Suppressor macrophage (primary cell): Measurements from ENCODE around the gene TSPAN5.

ENCODE experiments used
- DNase-seq, 4 experiments: peaks; one replicate each; pipeline ENCODE4 v3.0.0-alpha.2; 2020 to 2022

Gene TSPAN5

DNA sequence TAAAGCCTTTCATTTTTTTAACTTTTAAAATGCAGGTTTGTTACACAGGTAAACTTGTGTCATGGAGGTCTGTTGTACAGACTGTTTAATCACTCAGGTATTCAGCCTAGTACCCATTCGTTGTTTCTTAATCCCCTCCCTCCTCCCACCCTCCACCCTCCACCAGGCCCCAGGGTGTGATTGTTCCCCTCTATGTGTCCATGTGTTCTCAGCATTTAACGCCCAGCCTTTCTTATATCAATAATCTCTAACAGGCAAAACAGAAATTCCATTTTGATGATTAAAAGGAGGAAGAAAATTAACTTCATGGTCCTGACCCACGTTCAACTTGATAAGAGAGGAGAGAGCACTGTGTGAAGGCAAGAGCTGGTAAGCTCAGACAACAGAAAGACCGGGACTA lies 75.1 kb downstream of the TSPAN5 start:
- DNase-seq = no peak

DNA sequence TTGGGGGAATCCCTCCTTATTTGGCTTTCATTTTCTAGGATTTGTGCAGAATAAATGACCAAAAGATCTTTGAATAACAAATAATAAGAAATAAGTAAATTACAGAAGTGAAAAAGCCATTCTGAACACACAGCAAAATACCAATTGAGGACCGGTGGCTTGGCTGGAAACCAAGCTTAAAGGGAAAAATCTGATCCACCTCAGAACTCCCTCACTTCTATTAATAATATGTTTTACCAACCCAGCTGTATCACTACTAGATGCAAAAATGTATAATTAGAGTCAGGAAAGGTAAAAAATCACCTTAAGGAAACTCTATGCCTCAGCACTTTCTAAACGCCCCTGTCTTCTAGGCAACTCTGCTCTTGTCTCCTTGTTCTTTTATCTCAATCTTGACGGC lies 77.3 kb downstream of the TSPAN5 start:
- no peak for DNase-seq

DNA sequence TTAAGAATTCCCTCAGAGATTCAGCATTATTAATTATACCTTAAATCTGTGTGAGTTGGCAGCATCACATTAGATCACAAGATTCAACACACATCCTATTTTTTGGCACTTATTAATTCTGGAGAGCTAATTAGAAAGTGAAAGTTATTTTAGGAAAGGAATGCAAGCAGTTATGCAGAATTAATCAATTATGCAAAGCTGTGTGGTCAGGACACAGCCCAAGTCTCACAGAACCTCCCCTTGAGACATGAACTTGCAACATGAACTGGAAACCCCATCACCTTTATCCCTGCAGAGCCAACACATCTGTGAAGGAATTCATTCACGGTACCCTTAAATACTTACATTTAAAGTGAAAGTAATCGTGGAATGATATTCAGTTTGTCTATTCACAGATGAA lies 80.5 kb downstream of the TSPAN5 start:
- no peak for DNase-seq

DNA sequence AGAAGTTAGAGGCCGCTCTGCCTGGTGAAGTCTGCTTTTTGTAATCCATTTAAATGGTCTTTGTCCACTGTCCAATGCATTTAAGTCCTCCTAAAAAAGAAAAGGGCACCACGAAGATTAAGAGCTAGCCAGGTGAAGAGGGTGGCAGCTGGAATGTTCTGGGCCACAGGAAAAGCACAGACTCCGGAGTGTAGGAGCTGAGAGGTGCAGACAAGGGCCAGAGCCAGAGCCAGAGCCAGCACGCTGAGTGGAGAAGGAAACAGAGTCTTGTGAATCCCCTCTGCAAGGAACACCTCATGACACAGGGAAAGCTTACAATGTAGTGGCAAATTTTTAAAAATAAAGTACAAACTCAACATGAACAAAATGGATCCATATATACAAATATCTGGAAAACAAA lies 83.6 kb downstream of the TSPAN5 start:
- DNase-seq = no peak

DNA sequence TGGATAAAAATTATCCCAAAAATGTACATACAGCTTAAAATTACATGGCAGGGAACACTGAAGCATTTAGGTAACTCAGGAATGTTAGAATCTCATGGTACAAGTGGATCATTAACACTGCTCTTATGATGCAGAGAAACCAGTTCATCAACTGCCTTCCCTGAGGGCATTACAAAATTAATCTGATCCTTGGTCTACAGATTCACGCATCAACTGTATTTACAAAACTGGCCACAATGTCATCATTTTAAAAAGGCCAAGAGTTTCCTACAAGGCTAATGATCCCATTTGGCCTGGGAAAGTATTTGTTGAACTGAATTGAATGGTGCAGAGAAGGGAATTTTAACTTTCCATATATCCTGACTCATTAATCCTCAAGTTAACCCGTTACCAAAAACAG lies 84.6 kb downstream of the TSPAN5 start:
- DNase-seq = no peak

GRCh38 chr4:98572697-98573096 lies 85.7 kb downstream of the TSPAN5 start:
- DNase-seq = no peak

DNA sequence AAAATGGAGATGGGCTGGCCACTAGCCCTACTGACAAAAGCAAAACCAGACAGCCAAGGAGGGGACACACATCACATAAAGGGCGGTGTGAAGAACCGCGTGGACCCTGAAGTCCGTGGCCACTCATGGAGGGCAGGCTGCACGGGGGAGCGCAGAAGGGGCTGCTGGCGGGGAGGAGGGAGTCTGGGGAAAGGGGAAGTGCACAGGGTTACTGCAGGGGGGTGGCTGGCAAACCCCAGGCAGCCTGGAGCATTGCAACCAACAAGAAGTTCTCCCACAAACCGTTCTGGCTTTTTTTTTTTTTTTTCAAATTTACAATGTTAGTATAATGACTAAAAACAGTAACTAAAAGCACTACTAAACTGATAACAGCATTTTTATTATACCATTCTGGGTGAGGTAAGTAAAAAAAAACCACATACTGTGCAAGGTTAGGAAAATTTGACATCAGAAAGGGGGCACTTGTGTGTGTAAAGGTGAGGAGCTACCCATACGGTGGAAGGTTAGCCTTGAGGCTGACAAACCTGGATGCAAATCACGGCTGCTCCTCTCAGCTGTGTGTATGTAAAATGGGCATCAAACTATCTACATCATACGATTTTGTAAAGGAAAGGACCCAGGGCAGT lies 87.1 kb downstream of the TSPAN5 start:
- peak in 3 of 4 experiments; percentile 2 to 33 (median 2) for DNase-seq

DNA sequence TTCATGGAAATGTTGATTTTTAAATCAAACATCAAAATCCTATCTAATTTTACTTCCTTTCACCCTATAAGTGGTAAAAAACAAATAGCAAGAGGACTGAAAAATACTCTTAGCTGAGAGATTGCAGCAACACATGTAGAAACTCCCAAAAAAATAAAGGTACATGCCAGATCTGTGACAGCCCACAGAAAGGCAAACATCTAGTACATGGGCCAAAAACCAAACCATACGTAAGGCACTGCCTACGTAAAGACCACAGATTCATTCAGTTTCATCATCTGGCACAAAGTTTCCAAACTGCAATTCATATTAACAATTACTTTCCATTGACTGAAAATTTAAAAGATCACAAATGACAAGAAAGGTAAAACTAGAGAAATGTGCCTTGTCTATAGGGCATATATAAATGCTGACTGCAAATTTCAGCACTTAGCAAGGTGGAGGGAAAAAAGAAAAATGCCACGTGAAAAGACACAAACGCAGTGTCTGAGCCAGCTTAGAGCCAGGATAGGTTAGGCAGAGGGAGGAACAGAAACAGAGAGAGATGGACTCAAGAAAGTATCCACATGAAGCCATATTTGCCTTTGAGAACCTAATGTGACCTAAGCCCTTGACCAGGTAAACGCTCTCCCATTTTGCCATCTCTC lies 88.1 kb downstream of the TSPAN5 start:
- DNase-seq = no peak

DNA sequence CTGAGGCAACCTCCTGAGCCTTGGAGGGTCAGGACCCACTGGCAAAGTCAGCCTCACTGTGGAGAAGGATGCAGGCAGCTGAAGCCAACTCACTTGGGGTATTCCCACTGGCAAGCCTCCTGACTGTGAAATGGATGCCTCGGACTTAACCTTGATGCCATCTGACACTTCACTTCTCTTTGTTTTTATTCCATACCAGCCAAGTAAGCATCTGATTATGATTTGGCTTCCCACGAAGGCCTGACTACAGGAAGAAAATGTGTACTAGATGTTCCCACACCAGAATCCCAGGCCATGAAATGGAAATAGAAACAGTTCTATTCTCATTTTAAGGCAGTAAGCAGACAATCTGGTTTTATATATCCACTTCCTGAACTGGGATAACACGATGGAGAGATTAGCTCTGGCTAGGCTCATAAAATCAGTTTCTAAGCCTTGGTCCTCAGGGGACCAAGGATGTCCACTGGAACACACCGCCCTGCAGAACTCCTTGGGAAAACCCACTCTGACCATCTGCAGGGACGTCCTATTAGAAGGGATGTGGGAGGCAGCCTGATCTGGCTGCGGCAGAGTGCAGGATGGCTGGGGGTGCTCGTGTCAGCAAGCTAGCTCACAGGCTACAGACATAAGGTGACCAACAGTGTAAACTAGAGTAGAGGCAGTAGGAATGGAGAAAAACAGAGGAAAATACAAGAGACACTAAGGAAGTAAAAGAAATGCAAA lies 89.3 kb downstream of the TSPAN5 start:
- DNase-seq = no peak

GRCh38 chr4:98567611-98568010 lies 90.8 kb downstream of the TSPAN5 start:
- DNase-seq = no peak

- no peak for DNase-seq
Measured at GRCh38 chr4:98566361-98567008, 91.9 kb downstream of the TSPAN5 start.

GRCh38 chr4:98565681-98566301 lies 92.6 kb downstream of the TSPAN5 start:
- DNase-seq = no peak

- DNase-seq = no peak
Measured at GRCh38 chr4:98564852-98565251, 93.6 kb downstream of the TSPAN5 start.

GRCh38 chr4:98560321-98560720 lies 98.1 kb downstream of the TSPAN5 start:
- no peak for DNase-seq

- no peak for DNase-seq
Measured at GRCh38 chr4:98558471-98559169, 99.8 kb downstream of the TSPAN5 start.

- DNase-seq = no peak
Measured at GRCh38 chr4:98557194-98557892, 101.1 kb downstream of the TSPAN5 start.

- DNase-seq = no peak
Measured at GRCh38 chr4:98556451-98556850, 102.0 kb downstream of the TSPAN5 start.

GRCh38 chr4:98555798-98556445 lies 102.5 kb downstream of the TSPAN5 start:
- DNase-seq = no peak

- no peak for DNase-seq
Measured at GRCh38 chr4:98546910-98547594, 111.4 kb downstream of the TSPAN5 start.

DNA sequence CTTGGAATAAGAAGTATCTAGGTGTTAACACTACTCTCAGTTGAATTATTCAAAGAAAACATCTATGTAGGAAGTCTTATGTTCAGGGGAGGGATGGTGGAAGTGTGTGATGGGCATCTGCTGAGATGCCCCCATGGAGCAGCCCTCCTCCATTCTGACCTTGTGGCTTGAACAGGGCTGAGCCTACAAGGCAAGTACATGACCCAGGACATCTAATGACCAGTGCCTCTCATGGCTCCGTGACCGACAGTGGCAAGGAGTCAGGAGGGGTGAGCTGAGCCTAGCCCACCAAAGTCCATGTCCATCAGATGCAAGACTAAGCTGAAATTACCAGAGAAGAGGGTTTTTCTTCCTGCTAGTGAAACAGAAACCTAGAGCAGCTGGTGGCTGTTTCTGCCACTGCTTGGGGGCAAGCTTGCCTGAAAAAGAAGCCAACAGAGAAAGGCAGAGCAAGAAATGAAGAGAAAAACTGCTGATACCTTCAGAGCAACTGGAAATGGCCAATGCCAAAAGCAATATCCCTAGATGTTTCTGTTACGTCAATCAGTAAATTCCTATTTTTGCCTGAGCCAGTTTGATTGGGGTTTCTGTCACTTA lies 113.5 kb downstream of the TSPAN5 start:
- no peak for DNase-seq
